T-helper 22 cell (primary cell): ENCODE data around the gene PMFBP1.

Experiments used
- DNase-seq: peaks from one replicate; pipeline ENCODE4 v3.0.0-alpha.2; 2020; ENCODE audit warnings: low read depth

Gene PMFBP1, protein sequence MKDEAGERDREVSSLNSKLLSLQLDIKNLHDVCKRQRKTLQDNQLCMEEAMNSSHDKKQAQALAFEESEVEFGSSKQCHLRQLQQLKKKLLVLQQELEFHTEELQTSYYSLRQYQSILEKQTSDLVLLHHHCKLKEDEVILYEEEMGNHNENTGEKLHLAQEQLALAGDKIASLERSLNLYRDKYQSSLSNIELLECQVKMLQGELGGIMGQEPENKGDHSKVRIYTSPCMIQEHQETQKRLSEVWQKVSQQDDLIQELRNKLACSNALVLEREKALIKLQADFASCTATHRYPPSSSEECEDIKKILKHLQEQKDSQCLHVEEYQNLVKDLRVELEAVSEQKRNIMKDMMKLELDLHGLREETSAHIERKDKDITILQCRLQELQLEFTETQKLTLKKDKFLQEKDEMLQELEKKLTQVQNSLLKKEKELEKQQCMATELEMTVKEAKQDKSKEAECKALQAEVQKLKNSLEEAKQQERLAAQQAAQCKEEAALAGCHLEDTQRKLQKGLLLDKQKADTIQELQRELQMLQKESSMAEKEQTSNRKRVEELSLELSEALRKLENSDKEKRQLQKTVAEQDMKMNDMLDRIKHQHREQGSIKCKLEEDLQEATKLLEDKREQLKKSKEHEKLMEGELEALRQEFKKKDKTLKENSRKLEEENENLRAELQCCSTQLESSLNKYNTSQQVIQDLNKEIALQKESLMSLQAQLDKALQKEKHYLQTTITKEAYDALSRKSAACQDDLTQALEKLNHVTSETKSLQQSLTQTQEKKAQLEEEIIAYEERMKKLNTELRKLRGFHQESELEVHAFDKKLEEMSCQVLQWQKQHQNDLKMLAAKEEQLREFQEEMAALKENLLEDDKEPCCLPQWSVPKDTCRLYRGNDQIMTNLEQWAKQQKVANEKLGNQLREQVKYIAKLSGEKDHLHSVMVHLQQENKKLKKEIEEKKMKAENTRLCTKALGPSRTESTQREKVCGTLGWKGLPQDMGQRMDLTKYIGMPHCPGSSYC

DNA sequence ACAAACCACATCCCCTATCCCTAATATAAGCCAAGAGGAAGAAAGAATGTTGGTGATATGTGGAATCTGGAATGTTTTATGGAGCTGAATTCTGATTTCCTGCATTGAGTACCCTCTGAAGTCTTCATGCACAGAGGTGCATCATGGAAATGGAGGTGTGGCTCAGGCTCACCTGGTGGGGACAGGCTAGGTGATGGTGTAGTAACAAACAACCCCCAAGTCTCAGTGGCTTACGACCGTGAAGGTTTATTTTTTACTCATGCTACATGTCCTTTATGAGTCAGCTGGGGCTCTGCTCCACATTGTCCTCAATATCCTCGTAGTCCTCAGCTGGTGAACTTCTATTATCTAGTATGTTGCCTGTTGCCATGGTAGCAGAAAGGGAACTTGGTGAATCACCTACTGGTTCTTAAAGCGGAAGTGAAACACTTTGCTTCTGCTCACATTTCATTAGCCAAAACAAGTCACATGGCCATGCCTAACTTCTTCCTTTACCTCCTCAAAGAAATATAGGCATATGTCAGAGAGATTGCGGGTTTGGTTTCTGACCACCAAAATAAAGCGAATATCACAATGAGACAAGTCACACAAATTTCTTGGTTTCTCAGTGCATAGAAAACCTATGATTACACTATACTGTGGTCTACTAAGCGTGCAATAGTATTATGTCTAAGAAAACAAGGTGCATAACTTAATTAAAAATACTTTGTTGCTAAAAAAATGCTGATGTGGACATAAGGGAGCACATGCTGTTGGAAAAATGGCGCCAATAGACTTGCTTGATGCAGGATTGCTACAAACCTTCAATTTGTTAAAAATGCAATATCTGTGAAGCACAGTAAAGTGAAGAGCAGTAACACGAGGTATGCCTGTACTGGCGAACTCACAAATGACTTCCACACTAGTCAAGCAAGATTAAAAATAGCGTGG, at the start of gene PMFBP1:
PMFBP1 (minus strand) TSS at position 51 of the 930 bp plus-strand sequence. CDS start 947 bp downstream, outside the sequence.
- no peak for DNase-seq

DNA sequence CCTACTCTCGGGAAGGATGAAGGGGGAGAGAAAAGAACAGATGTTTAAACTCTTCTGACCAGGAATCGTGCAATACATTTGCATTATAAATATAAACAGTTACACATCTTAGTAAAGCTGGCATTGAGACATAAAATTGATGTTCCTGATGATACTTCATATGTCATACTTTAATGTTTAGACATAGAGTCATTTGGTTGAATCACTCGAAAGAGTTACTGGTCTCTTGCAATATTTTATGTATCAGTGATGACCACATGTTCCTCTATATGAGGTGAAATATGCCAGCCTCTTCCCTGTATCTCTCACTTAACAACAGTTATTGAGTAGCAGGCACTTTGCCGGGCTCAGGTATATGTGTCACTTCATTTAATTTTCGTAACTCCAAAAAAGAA, 49.7 kb upstream of the PMFBP1 start:
- DNase-seq, result no peak

DNA sequence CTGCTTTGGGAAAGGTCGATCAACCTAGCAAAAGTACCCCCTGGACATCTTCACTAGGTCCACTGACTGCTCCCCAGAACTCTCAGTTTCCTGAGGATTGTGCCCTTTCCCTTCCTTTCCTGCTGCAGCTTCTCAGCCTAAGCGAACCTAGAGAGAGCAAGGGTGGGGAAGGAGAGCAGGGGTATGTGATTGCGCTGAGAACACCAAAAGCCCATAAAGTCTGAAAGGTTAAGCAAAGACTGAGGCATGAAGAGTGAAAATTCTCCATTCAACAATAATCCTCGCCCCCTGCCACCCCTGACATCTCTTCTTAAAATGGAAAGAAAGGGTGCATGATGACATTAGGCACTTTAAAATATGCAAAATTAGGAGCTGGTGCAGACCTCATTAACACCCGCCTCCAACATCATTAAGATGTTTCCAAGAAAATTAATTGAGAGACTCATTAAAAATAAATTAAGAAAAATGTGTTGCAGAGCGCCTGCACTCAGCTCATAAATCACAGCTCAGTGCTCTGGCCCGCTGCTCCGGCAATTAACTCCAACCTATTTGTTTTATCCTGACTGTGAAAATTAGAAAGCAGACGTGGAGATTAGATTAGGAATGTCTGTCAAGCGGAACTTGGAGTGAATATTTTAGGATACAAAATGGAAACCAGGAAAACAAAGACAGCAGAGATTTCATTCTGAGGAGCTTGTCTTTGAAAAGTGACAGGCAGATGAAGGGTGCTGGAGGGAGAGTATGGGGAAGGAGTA, 49.1 kb upstream of the PMFBP1 start:
- DNase-seq, result no peak

DNA sequence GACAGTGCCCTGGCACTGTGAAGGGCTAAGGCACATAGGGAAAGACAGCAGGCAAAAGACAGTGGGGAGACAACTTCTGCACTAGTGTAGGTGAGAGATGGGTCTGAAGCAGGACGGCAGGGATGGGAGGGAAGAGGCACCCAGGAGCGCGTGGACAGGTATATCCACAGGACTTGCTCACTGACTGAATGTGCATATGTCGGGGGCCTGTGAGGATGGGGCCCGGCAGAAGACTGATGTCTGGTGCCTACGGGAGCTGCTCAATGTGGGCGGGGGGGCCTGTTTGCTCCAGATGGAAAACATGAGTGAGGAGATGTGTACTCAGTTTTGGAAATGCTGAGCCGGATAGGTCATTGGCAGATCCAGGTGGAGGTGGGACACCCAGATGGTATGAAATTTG, 47.3 kb upstream of the PMFBP1 start:
- no peak for DNase-seq

DNA sequence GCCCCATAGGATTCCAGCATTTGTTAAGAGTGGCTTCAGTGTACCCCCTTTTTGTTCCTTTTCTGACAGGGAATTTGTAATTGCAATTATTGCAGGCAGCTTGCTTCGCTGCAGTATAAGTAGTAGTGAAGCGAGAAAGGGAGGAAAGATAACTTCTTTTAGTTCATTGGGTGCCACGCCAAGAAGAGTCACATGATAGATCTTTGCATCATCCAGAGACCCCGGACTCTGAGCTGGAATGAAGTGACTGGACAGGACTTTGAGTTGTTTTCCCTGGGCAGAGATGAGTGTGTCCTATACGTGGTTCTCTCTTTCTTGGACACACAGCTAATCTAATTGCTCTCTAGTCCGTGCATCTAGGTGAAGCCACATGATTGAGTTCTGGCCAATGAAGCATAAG, 44.8 kb upstream of the PMFBP1 start:
- no peak for DNase-seq

DNA sequence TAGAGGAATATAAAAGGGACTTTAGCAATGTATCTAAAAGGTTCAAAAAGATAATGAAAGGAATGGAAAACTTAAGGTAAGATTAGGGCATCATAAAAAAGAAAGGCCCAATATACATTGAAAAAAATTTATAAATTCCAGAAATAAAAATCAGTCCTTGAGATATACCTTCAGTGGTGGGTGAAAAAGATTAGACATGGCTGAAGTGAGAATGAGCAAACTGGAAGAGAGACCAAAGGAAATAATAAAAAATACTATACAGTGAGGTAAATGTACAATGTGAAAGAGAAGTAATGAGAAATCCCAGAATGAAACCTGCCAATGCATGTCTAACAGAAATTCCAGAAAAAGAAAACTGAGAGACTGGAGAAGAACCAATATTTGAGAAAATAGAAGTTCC, 42.9 kb upstream of the PMFBP1 start:
- DNase-seq, result no peak

DNA sequence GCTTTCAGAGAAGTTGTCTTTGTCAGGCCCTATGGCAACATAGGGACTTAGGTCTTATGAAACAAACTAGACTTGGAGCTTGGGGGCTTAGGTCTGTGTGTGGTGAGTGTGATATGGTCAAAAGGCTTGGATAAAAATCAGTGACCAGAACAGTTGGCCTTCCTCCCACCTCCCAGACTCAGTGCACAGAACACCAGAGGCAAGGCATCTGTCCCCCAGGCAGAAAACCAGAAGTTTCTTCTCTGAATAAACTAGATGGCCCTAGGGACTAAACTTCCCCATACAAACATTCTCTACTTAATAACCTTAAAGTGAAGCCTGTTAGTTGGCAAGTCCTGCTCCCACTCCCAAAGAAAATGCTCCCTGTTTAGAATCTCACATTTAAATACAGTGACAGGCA, 39.2 kb upstream of the PMFBP1 start:
- no peak for DNase-seq

DNA sequence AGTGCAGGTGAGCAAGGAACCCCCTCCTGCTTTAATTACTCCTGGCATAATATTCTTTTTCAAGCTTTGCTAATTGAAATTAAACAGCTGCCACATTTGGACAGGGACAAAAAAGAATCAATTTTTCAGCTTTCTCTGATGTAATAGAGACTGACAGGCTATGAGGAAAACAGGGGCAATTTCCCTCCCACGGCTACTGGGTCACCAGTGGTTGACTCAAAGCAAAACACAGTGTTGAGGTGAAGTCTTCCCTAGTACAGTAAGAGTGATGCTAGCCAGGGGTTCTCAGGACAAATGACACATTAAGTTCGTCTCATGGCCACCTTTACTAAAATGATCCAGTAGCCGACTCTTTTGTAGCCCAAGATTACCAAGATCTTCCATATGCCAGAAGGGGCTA, 38.6 kb upstream of the PMFBP1 start:
- DNase-seq, result no peak

DNA sequence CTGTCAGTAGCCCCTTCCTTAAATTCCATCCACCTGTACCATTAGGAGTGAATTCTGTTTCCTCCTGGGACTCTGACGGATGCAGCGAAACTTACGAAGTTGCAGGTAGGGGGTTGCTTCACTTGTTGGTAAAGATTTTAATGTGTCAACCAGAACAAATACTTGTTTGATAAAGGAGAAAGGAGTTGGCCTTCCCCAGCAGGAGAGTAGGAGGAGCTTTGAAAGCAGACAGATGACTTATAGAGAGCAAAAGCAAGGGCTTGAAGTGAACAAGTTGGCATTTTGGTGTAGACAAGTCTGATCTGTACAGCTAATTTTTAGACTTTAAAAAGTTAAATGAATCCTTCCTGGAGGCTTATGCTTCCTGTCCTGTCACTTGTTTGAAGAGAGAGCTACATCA, 38.1 kb upstream of the PMFBP1 start:
- no peak for DNase-seq

DNA sequence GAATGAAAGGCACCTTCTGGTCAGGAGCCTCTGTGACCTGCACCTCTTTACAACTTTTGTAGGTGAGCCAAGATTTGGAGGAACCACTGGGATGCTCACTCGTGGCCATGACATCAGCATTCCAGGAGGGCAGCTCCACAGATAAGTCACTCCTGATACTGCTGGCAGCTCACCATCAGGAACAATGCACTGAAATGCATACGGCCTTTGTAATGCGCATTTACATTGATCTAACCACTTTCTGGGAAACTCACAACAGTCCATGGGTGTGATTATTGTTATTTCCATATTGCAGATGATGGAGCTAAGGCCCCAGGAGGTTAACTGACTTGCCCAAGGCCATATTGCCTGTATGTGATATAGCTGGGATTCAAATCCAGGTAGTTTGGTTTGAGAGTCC, 34.3 kb upstream of the PMFBP1 start:
- DNase-seq, result no peak

DNA sequence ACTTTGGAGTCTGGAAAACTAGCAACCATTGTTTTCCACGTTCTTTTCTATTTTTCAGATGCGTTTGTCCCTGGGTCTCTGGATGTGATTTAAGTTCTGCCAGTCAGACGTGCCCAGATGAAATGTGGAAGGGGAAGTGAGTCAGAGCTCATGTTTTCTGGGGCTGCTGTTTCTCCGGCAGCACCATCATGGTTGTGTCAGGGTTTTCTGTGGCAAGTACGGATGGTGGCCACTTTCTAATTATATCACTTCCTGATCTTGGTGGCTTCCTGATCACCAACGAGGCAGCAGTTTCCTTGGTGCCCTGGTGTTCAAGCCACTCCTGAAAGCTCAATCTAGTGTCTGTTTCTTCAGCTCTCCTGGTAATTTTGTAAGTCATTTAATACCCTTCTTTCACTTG, 31.4 kb upstream of the PMFBP1 start:
- no peak for DNase-seq

DNA sequence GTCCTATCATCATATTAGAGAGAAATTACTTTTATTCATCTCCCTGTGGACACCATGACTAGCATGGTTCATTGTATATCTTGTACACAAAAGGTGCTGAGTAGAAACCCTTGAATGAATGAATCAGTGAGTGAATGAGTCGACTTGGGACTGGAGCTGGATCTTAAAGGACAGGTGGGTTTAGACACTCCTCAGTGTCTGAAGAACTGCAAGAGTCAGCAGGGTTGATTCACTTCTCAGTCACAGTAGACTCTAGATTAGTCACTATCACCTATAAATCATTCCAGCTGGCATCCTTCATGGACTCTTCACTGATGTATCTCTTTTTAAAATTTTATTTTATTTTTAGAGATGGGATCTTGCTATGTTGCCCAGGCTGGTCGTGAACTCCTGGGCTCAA, 30.1 kb upstream of the PMFBP1 start:
- no peak for DNase-seq

DNA sequence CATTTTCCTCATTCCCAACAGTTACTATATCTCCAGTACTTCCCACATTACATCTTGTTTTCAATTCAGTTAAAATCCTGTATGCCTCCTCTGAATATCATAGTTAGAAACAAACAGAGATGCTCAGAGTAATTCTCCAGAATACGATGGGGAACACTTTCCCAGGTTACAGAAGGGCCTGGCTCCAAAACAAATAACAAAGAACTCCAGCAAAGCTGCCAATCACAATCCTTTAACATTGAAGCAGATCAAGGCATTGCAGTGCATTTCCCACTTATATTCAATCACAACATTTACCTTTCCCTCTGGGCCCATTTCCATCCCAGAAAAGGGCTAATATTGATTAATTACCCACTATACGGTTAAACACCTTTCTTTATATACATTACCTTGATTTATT, 29.4 kb upstream of the PMFBP1 start:
- no peak for DNase-seq

DNA sequence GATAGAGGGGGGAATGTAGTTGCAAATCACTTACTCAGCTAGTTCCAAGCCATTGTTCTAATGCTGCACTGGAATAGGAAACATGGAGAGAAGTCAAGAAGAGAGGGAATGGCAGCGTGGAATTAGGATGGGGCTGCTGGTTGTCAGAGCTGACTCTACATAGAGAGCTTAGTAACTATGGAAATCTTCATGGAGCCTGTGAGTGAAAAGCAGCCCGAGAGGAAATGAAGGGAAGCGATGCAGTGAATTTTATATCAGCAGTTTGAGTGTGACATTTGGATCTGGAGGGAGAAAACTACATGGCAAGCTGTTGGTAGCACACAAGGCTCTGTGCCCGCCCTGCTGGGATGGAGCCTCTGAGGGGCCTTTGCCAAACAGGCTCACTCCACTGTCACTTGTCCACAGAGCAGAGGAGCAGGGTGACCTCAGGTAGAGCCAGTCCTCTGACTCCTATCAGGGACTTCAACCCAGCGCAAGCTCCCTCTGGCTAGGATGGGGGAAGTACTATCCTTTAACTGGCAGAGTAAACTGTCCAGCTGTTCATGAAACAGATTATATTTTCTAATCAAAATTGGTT, 27.9 kb upstream of the PMFBP1 start:
- no peak for DNase-seq

DNA sequence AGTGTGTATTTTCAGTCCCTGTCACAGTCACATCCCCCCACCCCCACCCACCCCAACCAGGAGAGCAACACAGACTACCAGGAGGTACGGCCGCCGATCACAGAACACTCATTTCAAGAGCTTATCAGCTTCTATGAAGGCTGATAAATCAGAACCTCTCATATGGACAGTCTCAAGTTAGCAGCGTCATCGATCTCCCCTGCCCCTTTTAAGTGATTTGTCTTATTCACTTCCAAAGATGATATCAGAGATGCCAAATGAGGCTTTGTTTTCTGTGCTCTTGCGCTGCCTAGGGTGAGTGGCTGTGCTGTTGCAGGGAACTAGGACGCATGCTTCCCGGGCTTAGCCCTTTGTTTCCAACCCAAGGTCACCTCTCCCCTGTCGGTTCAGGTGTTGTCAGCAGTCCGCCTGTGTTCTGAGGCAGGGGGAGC, 26.8 kb upstream of the PMFBP1 start:
- DNase-seq, result no peak

DNA sequence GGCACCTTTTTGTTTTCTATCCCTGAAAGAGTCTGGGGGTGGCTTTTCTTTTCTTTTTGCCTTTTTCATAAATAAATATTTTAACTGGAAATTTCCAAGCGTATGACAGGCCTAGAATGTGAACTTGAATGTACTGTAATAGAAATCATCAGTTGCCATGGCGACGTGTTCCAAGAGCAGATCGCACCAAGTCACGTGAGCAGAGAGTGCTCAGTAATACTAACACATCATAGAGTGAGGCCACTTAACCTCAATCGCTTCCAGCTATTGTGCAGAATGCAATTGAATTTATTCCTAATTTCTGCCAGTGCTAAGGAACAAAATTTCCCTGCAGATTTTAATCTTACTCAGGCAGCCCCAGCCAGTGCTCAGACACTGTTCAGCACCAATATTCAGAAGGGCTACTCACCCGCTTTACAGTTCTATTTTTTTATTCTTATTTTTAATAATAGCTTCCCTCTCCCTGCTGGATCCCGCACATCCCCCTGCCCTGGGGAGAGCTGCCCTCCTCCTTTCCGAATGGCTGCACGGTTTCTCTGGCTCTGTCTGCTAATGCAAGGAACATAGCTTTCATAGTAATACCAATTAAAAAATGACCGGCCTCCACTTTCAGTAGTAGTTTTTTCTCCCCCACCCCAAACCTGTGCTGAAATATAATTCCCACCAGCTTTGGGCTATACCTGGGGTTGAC, 26.2 kb upstream of the PMFBP1 start:
- DNase-seq, result no peak

DNA sequence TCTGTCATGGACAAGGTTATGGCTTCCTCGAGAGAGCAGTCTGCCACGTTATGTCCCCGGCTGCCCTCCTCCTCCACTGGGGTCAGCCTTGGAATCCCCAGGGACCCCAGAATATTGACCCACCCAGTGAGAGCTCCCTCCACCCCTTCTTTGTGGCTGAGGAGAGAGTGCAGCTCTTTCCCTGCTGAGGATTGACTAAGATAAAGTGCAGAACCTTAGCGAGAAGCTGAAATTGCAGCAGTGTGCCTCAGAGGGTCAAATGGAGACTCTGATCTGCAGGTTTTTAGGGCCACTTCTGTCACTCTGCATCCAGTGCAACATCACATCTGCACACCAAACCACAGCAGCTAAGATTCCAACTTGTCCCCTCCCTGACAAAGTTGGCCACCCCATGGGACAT, 25.6 kb upstream of the PMFBP1 start:
- DNase-seq, result no peak

DNA sequence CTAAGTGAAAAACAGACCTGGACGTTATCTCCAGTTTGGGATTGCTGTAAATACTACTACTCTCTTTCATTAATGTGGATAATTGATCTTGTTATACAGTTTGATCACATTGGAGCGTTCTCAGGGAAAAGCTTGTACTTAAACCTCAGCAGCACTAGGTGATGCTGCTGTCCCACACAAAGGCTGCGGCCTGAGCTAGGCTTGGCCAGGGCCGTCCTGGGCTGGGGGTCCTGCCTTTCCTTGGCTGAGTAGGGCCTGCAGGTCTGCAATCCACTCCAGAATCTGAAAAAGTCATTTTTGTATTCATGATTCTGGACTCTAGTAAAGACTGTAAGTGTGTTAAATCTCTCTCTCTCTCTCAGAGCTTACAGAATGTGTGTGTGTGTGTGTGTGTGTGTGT, 23.7 kb upstream of the PMFBP1 start:
- no peak for DNase-seq

DNA sequence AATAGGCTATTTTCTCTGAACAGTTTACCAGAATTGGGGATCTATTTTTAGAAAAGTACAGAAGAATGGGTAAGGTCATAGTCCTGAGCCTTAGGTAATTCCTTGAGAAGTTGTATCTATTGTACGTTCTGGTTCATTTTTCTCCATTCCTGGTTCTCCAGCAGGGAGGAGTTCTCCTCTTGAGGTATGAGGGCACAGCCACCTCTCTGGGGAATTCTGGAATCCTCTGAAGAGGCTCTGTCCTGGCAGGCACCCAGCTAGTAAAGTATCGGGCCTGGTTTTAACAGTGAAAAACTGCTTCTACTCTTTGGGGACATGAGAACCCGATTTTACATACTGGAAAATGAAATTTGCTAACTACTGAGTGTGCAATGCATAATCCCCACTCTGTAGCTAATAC, 19.6 kb upstream of the PMFBP1 start:
- no peak for DNase-seq

DNA sequence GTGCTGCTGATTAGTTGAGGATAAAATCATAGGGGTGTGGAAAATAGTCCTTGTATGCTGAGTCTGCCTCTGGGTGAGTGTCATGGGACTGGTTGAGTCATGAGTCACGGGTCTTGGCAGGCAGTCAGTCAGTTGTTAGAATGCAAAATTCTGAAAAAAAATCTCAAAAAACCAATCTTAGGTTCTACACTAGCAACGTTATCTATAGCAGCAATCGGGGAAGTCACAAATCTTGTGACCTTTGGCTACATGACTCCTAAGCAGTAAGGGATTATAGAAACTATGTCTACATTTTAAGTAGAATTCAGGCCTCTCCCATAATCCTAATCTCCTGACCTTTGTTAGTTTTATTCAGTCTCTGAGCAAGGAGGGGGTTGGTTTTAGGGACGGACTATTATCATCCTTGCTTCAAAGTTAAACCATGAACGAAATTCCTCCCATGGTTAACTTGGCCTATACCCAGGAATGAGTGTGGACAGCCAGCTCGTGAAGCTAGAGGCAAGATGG, 18.0 kb upstream of the PMFBP1 start:
- no peak for DNase-seq
